ENCODE data around the gene DOCK2.
A peak's percentile ranks its signal among the peaks of the same experiment; 100 is the strongest.

DOCK2 gene

GRCh38 chr5:170126626-170127025, 489.6 kb downstream of the DOCK2 start:
- DNase-seq (ENCODE audit: low spot score) = no peak

DNA sequence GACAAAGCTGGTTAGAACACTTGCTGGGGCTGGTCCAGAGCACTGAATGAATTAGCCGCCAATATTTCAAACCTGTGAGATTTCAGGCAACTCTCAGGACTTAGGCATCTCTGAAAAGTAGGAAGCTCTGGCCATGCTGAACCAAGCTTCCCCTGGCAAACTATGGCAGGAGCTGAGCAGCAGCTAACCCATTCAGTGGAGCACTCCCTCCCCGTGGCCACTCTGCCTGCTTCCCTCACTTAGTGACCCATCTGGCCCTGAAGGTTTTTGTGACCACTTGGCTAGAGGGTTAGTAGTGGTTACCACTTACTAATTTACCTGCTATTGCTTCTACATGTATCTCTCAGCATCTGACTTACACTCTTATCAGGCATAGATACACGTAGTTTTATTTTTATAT, 494.2 kb downstream of the DOCK2 start:
- no peak for DNase-seq (ENCODE audit: low spot score)

GRCh38 chr5:170132269-170132975, 495.3 kb downstream of the DOCK2 start:
- DNase-seq (ENCODE audit: low spot score) = peak; percentile 81
